PC-9 (cell line): ENCODE measurements around the gene RAB28. TPM values are rescaled to one million over a fixed set of nuclear protein-coding genes. Genes with fewer than 3 reads are reported as not detected.

Source experiments
- BruUV-seq: library from RNA; stranded (reverse); fragments of 400-500 nt; replicated peaks from 2 replicates; lab custom pipeline; 2021; lab: Mats Ljungman, UMichigan
- CTCF ChIA-PET: fragments of 300-600 bp; sonication (Branson Sonifier 250); formaldehyde crosslinking; loops from one replicate; lab custom pipeline; 2022; ENCODE audit warnings: antibody characterized with exemption; lab: Charles Lee
- POLR2A ChIA-PET: fragments of 300-600 bp; sonication (Branson Sonifier 250); formaldehyde crosslinking; loops from one replicate; lab custom pipeline; 2022; ENCODE audit warnings: antibody characterized with exemption; ENCODE audit not compliant: unreplicated experiment; lab: Charles Lee
- DNase-seq, 2 experiments: peaks; one replicate each; pipeline versions ENCODE4 v3.0.0 to v3.0.0-alpha.2; 2015 to 2022; ENCODE audit warnings: mixed read lengths in 1 of 2
- H2AFZ ChIP-seq: fragments of 200-600 bp; sonication (generic); 2 replicates; pipeline ENCODE4 v1.8.1; 2017; ENCODE audit warnings: antibody characterized with exemption
- H3F3A ChIP-seq: fragments of 200-600 bp; sonication (generic); 2 replicates; pipeline ENCODE4 v1.8.1; 2017; ENCODE audit warnings: antibody characterized with exemption, mild to moderate bottlenecking, low read depth; ENCODE audit not compliant: insufficient read depth
- H3K27ac ChIP-seq: fragments of 200-600 bp; sonication (generic); 2 replicates; pipeline ENCODE4 v1.6.1; 2016; ENCODE audit warnings: mixed run types
- H3K27me3 ChIP-seq: fragments of 200-600 bp; sonication (generic); 2 replicates; pipeline ENCODE4 v1.6.1; 2016; ENCODE audit warnings: low read depth, mixed run types; ENCODE audit not compliant: insufficient read depth
- H3K36me3 ChIP-seq: fragments of 200-600 bp; sonication (generic); 2 replicates; pipeline ENCODE4 v1.6.1; 2016; ENCODE audit warnings: low read depth, mixed run types
- H3K4me1 ChIP-seq: fragments of 200-600 bp; sonication (generic); replicated peaks from 2 replicates; pipeline ENCODE4 v1.6.1; 2016; ENCODE audit warnings: mixed run types; ENCODE audit not compliant: insufficient read depth
- H3K4me2 ChIP-seq: fragments of 200-600 bp; sonication (generic); 2 replicates; pipeline ENCODE4 v1.6.1; 2017; ENCODE audit warnings: mixed run types
- H3K4me3 ChIP-seq: fragments of 200-600 bp; sonication (generic); 2 replicates; pipeline ENCODE4 v1.6.1; 2016; ENCODE audit warnings: mixed run types
- H3K79me2 ChIP-seq: fragments of 200-600 bp; sonication (generic); 2 replicates; pipeline ENCODE4 v1.6.1; 2017; ENCODE audit warnings: low read depth, mixed run types
- H3K9me2 ChIP-seq: fragments of 200-600 bp; sonication (generic); 2 replicates; pipeline ENCODE4 v1.8.1; 2017; ENCODE audit warnings: mild to moderate bottlenecking; ENCODE audit not compliant: insufficient read depth
- H3K9me3 ChIP-seq: fragments of 200-600 bp; sonication (generic); 2 replicates; pipeline ENCODE4 v1.8.1; 2016; ENCODE audit warnings: low read depth; ENCODE audit not compliant: insufficient read depth
- H4K20me1 ChIP-seq: fragments of 200-600 bp; sonication (generic); 2 replicates; pipeline ENCODE4 v1.8.1; 2017; ENCODE audit not compliant: insufficient read depth
- EZH2 ChIP-seq: fragments of 200-600 bp; sonication (generic); IDR thresholded peaks from 2 replicates; pipeline ENCODE4 v1.8.0; 2017; ENCODE audit warnings: antibody characterized with exemption, low read depth
- intact Hi-C: fragments of 100-400 bp; cut with micrococcal nuclease; formaldehyde crosslinking; loops from one replicate; pipeline ENCODE4 v1.10.0; 2022; ENCODE audit not compliant: unreplicated experiment
- total RNA-seq: library from RNA; stranded (reverse); gene quantifications from 2 replicates; pipeline ENCODE4 v1.2.3, GENCODE V29; 2021
- TF ChIP-seq, protein P1 (sequence below): fragments of 200-600 bp; sonication (generic); conservative IDR thresholded peaks from 2 replicates; pipeline ENCODE4 v1.6.1; 2017; ENCODE audit warnings: mixed run types, antibody characterized with exemption, mild to moderate bottlenecking, moderate library complexity

RAB28 gene
- total RNA-seq, 1 experiment from 2014 or later, result 17.5 TPM

DNA sequence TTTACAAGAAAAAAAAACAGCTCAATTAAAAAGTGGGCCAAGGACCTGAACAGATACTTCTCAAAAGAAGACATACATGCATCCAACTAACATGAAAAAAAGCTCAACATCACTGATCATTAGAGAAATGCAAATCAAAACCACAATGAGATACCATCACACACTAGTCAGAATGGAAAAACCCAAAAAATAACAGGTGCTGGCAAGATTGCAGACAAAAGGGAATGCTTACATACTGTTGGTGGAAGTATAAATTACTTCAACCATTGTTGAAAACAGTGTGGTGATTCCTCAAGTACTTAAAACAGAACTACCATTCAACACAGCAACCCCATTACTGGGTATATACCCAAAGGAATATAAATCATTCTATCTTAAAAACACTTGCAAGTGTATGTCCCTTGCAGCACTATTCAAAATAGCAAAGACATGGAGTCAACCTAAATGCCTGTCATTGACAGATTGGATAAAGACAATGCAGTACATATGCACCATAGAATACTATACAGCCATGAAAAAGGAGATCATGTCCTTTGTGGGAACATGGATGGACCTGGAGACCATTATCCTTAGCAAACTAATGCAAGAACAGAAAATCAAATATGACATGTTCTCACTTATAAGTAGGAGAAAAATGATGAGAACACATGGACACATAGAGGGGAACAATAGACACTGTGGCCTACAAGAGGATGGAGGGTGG lies 97.6 kb downstream of the RAB28 start:
- no peaks in the 10 kb centered on the region for H3K36me3 ChIP-seq
- intact Hi-C loops, result no loop called here
- H3K27ac ChIP-seq, result no peak overlapping the region
- TF ChIP-seq, protein P1, sequence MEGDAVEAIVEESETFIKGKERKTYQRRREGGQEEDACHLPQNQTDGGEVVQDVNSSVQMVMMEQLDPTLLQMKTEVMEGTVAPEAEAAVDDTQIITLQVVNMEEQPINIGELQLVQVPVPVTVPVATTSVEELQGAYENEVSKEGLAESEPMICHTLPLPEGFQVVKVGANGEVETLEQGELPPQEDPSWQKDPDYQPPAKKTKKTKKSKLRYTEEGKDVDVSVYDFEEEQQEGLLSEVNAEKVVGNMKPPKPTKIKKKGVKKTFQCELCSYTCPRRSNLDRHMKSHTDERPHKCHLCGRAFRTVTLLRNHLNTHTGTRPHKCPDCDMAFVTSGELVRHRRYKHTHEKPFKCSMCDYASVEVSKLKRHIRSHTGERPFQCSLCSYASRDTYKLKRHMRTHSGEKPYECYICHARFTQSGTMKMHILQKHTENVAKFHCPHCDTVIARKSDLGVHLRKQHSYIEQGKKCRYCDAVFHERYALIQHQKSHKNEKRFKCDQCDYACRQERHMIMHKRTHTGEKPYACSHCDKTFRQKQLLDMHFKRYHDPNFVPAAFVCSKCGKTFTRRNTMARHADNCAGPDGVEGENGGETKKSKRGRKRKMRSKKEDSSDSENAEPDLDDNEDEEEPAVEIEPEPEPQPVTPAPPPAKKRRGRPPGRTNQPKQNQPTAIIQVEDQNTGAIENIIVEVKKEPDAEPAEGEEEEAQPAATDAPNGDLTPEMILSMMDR, result no peak
- TF ChIP-seq EZH2, result no peak
- H3F3A ChIP-seq, result no peaks in the 10 kb centered on the region
- no TSS peak for BruUV-seq
- no peaks in the 10 kb centered on the region for H3K4me1 ChIP-seq
- H3K4me2 ChIP-seq, result no peak overlapping the region
- no peaks in the 10 kb centered on the region for H3K9me3 ChIP-seq
- no peaks in the 10 kb centered on the region for H3K27me3 ChIP-seq
- H3K4me3 ChIP-seq, result no peak overlapping the region
- CTCF ChIA-PET, result no interaction called here
- H4K20me1 ChIP-seq, result no peaks in the 10 kb centered on the region
- no peaks in the 10 kb centered on the region for H3K79me2 ChIP-seq
- no peak overlapping the region for H2AFZ ChIP-seq
- DNase-seq, result no peak
- H3K9me2 ChIP-seq, result no peaks in the 10 kb centered on the region; the same call in 1 of the 2 replicates
- POLR2A ChIA-PET, result no interaction called here

DNA sequence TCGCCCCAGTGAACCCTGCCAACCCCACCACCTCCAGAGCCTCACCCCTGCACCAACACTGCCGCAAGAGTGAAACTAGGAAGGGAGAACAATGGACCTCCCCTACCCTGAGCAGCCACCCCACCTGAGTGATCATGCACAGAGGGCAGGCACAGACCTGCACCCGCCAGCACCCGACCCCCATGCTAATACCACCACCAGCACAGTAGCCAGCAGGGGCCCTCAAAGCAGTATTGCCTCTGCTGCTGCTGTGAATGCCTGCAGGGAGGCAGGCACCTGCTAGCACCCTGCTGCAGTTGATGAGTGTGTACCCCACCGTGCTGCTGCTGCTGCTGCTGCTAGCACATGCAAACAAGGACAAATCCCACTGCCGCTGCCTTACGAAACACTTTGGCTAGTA lies 100.1 kb downstream of the RAB28 start:
- TF ChIP-seq, protein P1, result no peak
- no peak for TF ChIP-seq EZH2

DNA sequence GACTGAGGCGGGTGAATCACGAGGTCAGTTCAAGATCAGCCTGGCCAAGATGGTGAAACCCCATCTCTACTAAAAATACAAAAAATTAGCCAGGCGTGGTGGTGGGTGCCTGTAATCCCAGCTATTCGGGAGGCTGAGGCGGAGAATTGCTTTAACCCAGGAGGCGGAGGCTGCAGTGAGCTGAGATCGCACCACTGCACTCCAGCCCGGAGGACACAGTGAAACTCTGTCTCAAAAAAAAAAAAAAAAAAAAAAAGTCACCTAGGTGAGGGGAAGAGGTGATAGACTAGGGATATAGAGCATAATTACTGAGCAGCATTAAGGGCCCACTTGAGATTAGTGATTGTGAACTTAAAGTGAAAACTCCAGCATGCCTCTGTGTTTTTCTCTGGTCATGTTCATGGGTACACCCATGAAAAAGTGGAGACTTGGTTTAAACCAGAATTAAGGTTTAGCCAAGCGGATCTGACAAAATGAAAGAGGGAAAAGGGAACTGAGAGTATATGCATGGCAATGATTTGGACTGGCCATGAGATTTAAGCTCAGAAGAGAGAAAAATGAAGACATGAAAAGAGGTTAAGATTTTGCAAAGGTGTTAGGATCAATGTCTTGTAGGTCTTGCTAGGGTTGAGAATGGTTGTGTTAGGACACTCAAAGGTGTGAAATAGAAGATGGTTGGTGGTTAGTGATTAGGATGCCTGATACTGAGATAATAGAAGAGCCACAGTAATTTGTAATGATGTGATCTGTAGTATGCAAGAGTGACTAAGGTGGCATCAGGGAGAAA lies 105.0 kb downstream of the RAB28 start:
- BruUV-seq, result no TSS peak
- H3K79me2 ChIP-seq, result no peaks in the 10 kb centered on the region
- ChIA-PET CTCF (no interaction called here), POLR2A (no interaction called here)
- H3K4me1 ChIP-seq, result no peaks in the 10 kb centered on the region
- H3K9me3 ChIP-seq, result no peaks in the 10 kb centered on the region
- no peaks in the 10 kb centered on the region for H3K36me3 ChIP-seq
- no peak overlapping the region for H3K27ac ChIP-seq
- H3K4me2 ChIP-seq, result no peak overlapping the region
- no peaks in the 10 kb centered on the region for H3K27me3 ChIP-seq
- no peak overlapping the region for H2AFZ ChIP-seq
- TF ChIP-seq EZH2, result no peak
- TF ChIP-seq, protein P1, result no peak
- no peaks in the 10 kb centered on the region for H3K9me2 ChIP-seq
- no peak for DNase-seq
- H3F3A ChIP-seq, result no peaks in the 10 kb centered on the region
- intact Hi-C loops, result no loop called here
- no peaks in the 10 kb centered on the region for H4K20me1 ChIP-seq
- H3K4me3 ChIP-seq, result no peak overlapping the region

More for the DNA sequence above, 100.1 kb downstream of the RAB28 start:
- Histone ChIP-seq H2AFZ (no peak overlapping the region), H3K4me2 (no peak overlapping the region), H3K4me3 (no peak overlapping the region), H3K9me2 (no peaks in the 10 kb centered on the region; the same call in 1 of the 2 replicates), H3K27me3 (no peaks in the 10 kb centered on the region), H3K27ac (no peak overlapping the region), H3F3A (no peaks in the 10 kb centered on the region), H3K4me1 (no peaks in the 10 kb centered on the region), H4K20me1 (no peaks in the 10 kb centered on the region), H3K79me2 (no peaks in the 10 kb centered on the region), H3K36me3 (no peaks in the 10 kb centered on the region), H3K9me3 (no peaks in the 10 kb centered on the region)
- DNase-seq, result no peak
- ChIA-PET POLR2A (no interaction called here), CTCF (no interaction called here)
- no TSS peak for BruUV-seq
- intact Hi-C loops, result no loop called here
